Stomach (tissue), 9 donors: Measurements from ENCODE around the gene SLC25A26. TPM values are rescaled to one million over a fixed set of nuclear protein-coding genes. Genes with fewer than 3 reads are reported as not detected.

ENCODE experiments used
- DNase-seq, 2 donors: peaks; one replicate each; pipeline versions ENCODE4 v3.0.0 to v3.0.0-alpha.2; 2013 to 2019
- H3K27ac ChIP-seq, 5 donors: fragments of 200-600 bp in 4 of 5; sonication (generic) in 4 of 5; one replicate each; pipeline ENCODE4 v1.5.1; 2013 to 2019; ENCODE audit warnings: mild to moderate bottlenecking in 1 of 5, moderate library complexity in 1 of 5
- H3K27me3 ChIP-seq, 3 donors: fragments of 200-600 bp; sonication (generic); one replicate each; pipeline ENCODE4 v1.5.1; 2017 to 2019; ENCODE audit warnings: mixed run types in 1 of 3
- H3K36me3 ChIP-seq, 4 donors: fragments of 200-600 bp; sonication (generic); 1 replicate in 3 of 4; 2 replicates in 1 of 4; pipeline ENCODE4 v1.5.1; 2016 to 2019
- H3K4me1 ChIP-seq, 4 donors: fragments of 200-600 bp; sonication (generic); one replicate each; pipeline ENCODE4 v1.5.1; 2016 to 2019
- H3K4me3 ChIP-seq, 4 donors: fragments of 200-600 bp; sonication (generic) in 3 of 4; one replicate each; pipeline ENCODE4 v1.5.1; 2016 to 2019; ENCODE audit warnings: mild to moderate bottlenecking in 1 of 4
- H3K9me3 ChIP-seq, 4 donors: fragments of 200-600 bp; sonication (generic); one replicate each; pipeline ENCODE4 v1.5.1; 2016 to 2019
- CTCF ChIP-seq, 7 experiments: fragments of 450-650 bp in 4 of 7; fragments of 200-600 bp in 3 of 7; sonication (generic) in 3 of 7; IDR thresholded peaks; one replicate each; pipeline ENCODE4 v1.5.1; 2016 to 2019; ENCODE audit warnings: antibody characterized with exemption in 7 of 7, control low read depth in 2 of 7, mild to moderate bottlenecking in 1 of 7
- EP300 ChIP-seq: sonication (generic); formaldehyde crosslinking; IDR thresholded peaks from one replicate; pipeline ENCODE4 v1.6.1; 2017; ENCODE audit warnings: antibody characterized with exemption
- POLR2A ChIP-seq, 4 donors: fragments of 450-650 bp; IDR thresholded peaks; one replicate each; pipeline ENCODE4 v1.6.1; 2016; ENCODE audit warnings: antibody characterized with exemption in 4 of 4, control low read depth in 2 of 4, mild to moderate bottlenecking in 1 of 4, moderate library complexity in 1 of 4
- POLR2AphosphoS5 ChIP-seq, 3 donors: sonication (generic); formaldehyde crosslinking; IDR thresholded peaks; one replicate each; pipeline ENCODE4 v1.6.1; 2016; ENCODE audit warnings: antibody characterized with exemption in 3 of 3
- WGBS, 5 donors: extraction: QIAGEN DNeasy Blood & Tissue Kit in 3 of 5; methylation state at CpG; one replicate each; pipeline versions ENCODE4 v1.1.5 to v1.1.7; 2013 to 2018; 5-methylcytosine and 5-hydroxymethylcytosine counted together
- intact Hi-C: fragments of 100-400 bp; cut with DNase I; formaldehyde crosslinking; loops from one replicate; pipeline ENCODE4 v1.15.1; 2023; ENCODE audit warnings: low total_unique reads
- polyA plus RNA-seq, 3 donors: library from polyadenylated mRNA; stranded (reverse); fragments of 200-250 nt; gene quantifications; one replicate each; pipeline ENCODE4 v1.2.3, GENCODE V29; 2013
- total RNA-seq, 5 donors: library from RNA; depleted of rRNA; stranded (reverse); fragments of >200 nt; gene quantifications; one replicate each; pipeline versions ENCODE4 v1.1.0 to v1.2.3, GENCODE V29; 2014 to 2016
- donor health status: healthy with polysubstance abuse.
- donor health status: Bipolar disorder and iron deficiency.
- donor health status: healthy.

Gene SLC25A26
- total and polyA plus RNA-seq, 8 donors: 1.2 to 26.6 (median 14.1) TPM

DNA sequence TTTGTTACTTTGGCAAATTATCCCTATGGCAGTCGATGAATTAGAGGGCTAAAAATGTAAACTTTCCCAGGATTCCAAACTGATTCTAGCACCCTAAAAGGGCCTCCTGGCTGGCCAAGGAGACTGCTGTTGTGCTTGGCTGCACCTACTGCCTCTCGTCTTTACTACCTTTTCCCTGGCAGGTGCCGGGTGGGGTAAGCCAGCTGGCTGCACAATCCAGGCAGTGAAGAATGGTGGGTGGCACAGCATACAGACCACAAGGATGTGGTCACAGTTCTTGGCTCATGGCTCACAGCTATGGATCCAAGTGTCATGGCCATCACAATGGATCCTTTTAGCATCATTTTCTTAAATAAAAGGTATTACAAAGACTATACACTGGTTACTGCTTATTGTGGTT is 20.7 kb upstream of the SLC25A26 start:
- H3K27me3 ChIP-seq: peaks cover 0 to 4% (median 0%) of the 10 kb centered on the region in 3 donors
- DNase-seq: peak; percentile 29 to 45
- intact Hi-C loops: no loop called here

DNA sequence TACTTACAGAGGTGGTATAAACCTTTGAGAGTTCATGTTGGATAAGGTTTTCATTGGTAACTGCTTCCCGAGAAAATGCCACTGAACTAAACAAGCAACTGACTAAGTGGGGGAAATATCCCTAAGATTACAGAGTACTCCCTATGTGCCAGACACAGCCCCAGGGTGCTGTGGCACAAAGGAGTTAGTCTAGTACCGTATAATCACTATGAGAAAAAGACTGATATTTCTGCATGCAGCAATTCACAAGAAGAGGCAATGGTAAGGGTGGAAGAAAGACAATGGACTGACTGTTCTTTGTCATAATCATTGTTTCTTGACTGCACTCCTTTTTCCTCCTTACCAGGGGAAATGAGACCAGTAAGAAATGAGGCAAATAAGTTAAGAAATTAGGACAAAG is 20.0 kb upstream of the SLC25A26 start:
- Histone ChIP-seq H3K27me3 (no peaks in the 10 kb centered on the region), H3K36me3 (no peaks in the 10 kb centered on the region), H3K4me3 (no peak overlapping the region), H3K9me3 (no peaks in the 10 kb centered on the region), H3K27ac (no peak overlapping the region), H3K4me1 (peaks cover 0 to under 1% (median 0%) of the 10 kb centered on the region in 4 donors)
- intact Hi-C loops: no loop called here
- no peak for TF ChIP-seq CTCF (IDR thresholded peaks at IDR 0.05)
- no peak for TF ChIP-seq POLR2AphosphoS5 (IDR thresholded peaks at IDR 0.05)
- TF ChIP-seq POLR2A (IDR thresholded peaks at IDR 0.05): no peak
- TF ChIP-seq EP300: no peak
- 44 to 75% (median 71%) methylated on average over 2 of the region's 2 CpGs for WGBS, 5 donors
- DNase-seq: no peak

More for the DNA sequence above, 20.7 kb upstream of the SLC25A26 start:
- TF ChIP-seq POLR2A (IDR thresholded peaks at IDR 0.05): no peak
- no peak for TF ChIP-seq EP300
- TF ChIP-seq CTCF (IDR thresholded peaks at IDR 0.05): no peak
- no peak for TF ChIP-seq POLR2AphosphoS5 (IDR thresholded peaks at IDR 0.05)
- Histone ChIP-seq H3K4me1 (peaks cover 0 to 7% (median 5%) of the 10 kb centered on the region in 4 donors), H3K27ac (no peak overlapping the region), H3K9me3 (no peaks in the 10 kb centered on the region), H3K4me3 (no peak overlapping the region), H3K36me3 (no peaks in the 10 kb centered on the region)
- WGBS, 5 donors: 16 to 34% (median 23%) methylated on average over 3 of the region's 3 CpGs

DNA sequence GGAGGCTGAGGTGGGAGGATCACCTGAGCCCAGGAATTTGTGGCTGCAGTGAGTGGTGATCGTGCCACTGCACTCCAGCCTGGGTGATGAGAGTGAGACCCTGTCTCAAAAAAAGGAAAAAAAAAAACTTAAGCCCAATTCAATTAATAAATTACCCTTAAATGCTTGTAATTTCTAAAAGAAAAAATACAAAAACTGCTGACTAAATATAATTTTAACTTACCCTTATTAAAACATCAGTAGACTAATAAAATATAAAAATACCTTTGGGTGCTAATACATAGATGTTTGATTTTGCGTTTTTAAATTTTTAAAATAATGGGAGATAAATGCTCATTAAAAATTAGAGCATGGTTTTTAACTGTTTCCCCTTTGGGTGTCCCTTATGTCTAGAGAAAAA is 17.5 kb upstream of the SLC25A26 start:
- H3K27ac ChIP-seq: no peak overlapping the region
- no peak for DNase-seq
- H3K9me3 ChIP-seq: no peaks in the 10 kb centered on the region
- no peaks in the 10 kb centered on the region for H3K36me3 ChIP-seq
- intact Hi-C loops: no loop called here
- no peak for TF ChIP-seq POLR2AphosphoS5 (IDR thresholded peaks at IDR 0.05)
- no peak for TF ChIP-seq CTCF (IDR thresholded peaks at IDR 0.05)
- TF ChIP-seq POLR2A (IDR thresholded peaks at IDR 0.05): no peak
- TF ChIP-seq EP300: no peak
- no peaks in the 10 kb centered on the region for H3K4me1 ChIP-seq
- WGBS, 5 donors: 83 to 92% (median 91%) methylated on average over 2 of the region's 2 CpGs
- H3K4me3 ChIP-seq: no peak overlapping the region
- H3K27me3 ChIP-seq: peaks cover 0 to 3% (median 0%) of the 10 kb centered on the region in 3 donors

DNA sequence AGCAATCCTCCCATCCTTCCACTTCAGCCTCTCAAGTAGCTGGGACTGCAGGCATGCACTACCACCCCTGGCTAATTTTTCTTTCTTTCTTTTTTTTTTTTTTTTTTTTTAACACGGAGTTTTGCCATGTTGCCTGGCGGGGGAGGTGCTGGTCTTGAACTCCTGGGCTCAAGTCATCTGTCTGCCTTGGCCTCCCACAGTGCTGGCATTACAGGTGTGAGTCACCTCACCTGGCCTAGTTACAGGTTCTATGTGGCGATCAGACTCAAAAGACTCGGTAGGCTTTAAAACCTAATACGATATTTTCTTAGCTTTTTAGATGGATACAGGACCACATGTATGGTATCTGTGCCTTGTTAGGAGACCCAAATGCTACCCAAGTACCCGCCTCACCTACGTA is 14.0 kb upstream of the SLC25A26 start:
- no peak overlapping the region for H3K27ac ChIP-seq
- TF ChIP-seq EP300 (no peak), POLR2A (IDR thresholded peaks at IDR 0.05) (no peak), CTCF (IDR thresholded peaks at IDR 0.05) (no peak), POLR2AphosphoS5 (IDR thresholded peaks at IDR 0.05) (no peak)
- H3K36me3 ChIP-seq: no peaks in the 10 kb centered on the region
- intact Hi-C loops: no loop called here
- H3K27me3 ChIP-seq: peaks cover 0 to 3% (median 0%) of the 10 kb centered on the region in 3 donors
- DNase-seq: no peak
- H3K4me3 ChIP-seq: no peak overlapping the region
- WGBS, 5 donors: 90 to 94% (median 93%) methylated on average over 7 of the region's 7 CpGs
- no peaks in the 10 kb centered on the region for H3K9me3 ChIP-seq
- no peaks in the 10 kb centered on the region for H3K4me1 ChIP-seq
